Measurements from ENCODE around the gene RAN.
"Not testable (repeated sequence)": the region's sequence is repeated elsewhere in the genome, so short reads cannot be mapped to it uniquely, and the experiment has no call there.

The RAN gene

GRCh38 chr12:130838951-130839769 lies 32.7 kb upstream of the RAN start, which contains the start of gene STX2:
Gene STX2, minus strand, starts transcription at chr12:130839250. Its CDS starts 151 bp downstream, at chr12:130839099.
- DNase-seq (ENCODE audit: insufficient read length, low spot score) (peak; percentile 92), FAIRE-seq (no peak)
- peak; percentile 52; the same call in 1 of the 2 replicates for TF ChIP-seq POLR2A (IDR thresholded peaks at IDR 0.05; ENCODE audit: low read depth, low read length)

DNA sequence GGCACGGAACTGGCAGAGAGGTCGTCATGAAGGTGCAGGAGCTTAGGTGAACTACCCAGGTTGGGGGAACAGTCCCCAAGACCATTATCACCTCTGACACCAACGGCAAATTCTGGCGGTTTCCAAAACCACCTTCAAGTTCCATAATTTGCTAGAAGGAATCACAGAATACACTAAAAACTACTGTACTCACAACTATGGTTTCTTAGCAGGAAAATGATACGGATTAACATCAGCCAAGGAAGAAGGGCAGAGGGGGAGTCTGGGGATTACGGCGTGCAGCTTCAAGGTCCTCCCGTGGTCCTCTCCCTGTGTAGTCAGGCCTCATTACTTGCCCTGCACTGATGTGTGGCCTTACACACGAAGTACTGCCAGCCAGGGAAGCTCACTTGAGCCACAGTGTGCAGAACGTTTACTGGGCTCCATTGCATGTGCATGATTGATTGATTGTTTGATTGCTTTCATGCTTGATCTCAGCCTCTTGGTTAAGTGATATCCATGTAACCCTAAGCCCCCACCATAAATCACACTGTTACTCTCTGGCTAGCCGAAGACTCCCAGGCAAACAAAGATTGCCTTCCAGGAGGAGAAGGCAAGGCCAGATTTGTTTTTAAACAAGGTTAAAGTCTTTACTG lies 32.0 kb upstream of the RAN start:
- TF ChIP-seq POLR2A (IDR thresholded peaks at IDR 0.05; ENCODE audit: low read depth, low read length), result no peak
- DNase-seq (ENCODE audit: insufficient read length, low spot score) (no peak), FAIRE-seq (no peak)

- no peak for DNase-seq (ENCODE audit: insufficient read length, low spot score)
- FAIRE-seq, result no peak
- no peak for TF ChIP-seq POLR2A (IDR thresholded peaks at IDR 0.05; ENCODE audit: low read depth, low read length)
These were observed 25.5 kb upstream of the RAN start for GRCh38 chr12:130846369-130846768.

- FAIRE-seq (no peak), DNase-seq (ENCODE audit: insufficient read length, low spot score) (no peak)
- TF ChIP-seq POLR2A (IDR thresholded peaks at IDR 0.05; ENCODE audit: low read depth, low read length), result no peak
These were observed 24.8 kb upstream of the RAN start for GRCh38 chr12:130847112-130847511.

DNA sequence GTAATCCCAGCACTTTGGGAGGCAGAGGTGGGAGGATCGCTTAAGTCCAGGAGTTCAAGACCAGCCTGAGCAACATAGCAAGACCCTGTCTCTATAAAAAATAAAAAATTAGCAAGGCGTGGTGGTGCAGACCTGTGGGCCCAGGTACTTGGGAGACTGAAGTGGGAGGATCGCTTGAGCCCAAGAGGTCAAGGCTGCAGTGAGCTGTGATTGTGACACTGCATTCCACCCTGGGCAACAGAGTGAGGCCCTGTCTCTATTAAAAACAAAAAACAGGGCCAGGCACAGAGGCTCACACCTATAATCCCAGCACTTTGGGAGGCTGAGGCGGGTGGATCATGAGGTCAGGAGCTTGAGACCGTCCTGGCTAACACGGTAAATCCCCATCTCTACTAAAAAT lies 23.8 kb upstream of the RAN start:
- DNase-seq (ENCODE audit: insufficient read length, low spot score); FAIRE-seq: not testable (repeated sequence)

GRCh38 chr12:130848785-130849305 lies 23.0 kb upstream of the RAN start:
- not testable (repeated sequence) for FAIRE-seq; DNase-seq (ENCODE audit: insufficient read length, low spot score)

DNA sequence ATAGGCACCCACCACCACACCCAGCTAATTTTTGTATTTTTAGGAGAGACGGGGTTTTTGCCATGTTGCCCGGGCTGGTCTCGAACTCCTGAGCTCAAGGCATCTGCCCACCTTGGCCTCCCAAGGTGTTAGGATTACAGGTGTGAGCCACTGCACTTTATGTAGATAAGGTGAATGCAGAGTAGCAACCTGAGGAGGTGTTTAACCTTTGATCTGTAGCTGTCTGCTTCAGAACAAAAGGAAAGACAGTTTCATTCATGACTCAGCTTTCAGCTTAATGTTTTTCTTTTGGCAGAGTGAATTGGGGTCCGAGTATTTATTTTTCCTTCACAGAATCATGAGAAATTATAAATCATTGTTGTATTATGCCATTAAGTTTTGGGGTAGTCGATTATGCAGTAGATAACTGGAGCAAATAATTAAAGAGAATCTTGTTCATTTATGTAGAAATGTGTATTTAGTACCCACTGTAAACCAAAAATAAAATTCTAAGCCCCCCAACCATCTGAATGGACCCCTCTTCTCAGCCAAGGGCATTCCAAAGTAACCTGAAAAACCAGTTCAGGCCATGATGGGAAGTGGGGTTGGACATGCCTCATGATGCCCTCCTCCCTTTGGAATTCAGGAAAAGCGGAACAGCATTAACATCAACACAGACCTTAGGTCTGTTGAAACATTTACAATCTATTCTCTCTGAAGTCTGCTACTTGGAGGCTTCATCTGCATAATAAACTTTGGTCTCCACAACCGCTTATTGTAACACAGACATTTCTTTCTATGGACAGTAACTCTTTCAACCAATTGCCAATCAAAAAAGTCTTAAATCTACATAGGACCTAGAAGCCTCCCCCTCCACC lies 22.1 kb upstream of the RAN start:
- FAIRE-seq (no peak), DNase-seq (ENCODE audit: insufficient read length, low spot score) (no peak)
- TF ChIP-seq POLR2A (IDR thresholded peaks at IDR 0.05; ENCODE audit: low read depth, low read length), result no peak

DNA sequence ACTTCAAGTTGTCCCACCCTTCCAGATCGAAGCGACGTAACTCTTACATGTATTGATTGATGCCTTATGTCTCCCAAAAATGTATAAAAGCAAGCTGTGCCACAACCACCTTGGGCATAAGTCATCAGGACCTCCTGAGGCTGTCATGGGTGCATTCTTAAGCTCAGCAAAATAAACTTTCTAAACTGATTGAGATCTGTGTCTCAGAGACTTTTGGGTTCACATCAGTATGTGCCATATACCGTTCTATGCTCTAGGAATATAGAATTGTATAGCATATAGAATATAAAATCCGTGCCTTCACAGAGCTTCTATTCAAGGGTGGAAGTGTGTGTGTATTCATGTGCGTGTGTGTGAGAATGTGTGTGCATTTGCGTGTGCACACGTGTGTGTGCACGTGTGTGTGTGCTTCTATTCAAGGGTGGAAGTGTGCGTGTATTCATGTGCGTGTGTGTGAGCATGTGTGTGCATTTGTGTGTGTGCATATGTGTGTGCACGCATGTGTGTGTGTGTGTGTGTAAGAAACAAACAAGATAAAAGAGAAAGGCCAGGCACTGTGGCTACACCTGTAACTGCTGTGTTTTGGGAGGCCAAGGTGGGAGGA lies 21.3 kb upstream of the RAN start:
- no peak for DNase-seq (ENCODE audit: insufficient read length, low spot score)
- no peak for TF ChIP-seq POLR2A (IDR thresholded peaks at IDR 0.05; ENCODE audit: low read depth, low read length)
- no peak for FAIRE-seq

DNA sequence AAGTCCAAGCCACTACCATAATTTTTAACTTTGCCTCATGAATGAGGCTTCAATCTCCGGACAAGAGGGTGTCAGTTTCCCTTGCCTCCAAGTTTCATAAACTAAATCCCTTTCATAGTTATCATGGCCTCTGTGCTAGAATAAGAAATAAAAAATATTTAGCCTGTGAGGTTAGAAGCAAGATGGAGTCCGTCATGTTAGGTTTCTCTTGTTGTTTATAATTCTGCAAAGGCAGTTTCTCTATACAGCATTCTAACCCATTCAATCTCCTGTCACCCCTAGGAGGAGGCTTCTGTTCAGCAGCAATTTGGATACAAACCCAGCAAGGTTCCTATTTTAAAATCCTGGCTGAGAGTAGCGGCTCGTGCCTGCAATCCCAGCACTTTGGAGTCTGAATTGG lies 15.8 kb upstream of the RAN start:
- no peak for TF ChIP-seq POLR2A (IDR thresholded peaks at IDR 0.05; ENCODE audit: low read depth, low read length)
- FAIRE-seq (no peak), DNase-seq (ENCODE audit: insufficient read length, low spot score) (no peak)

DNA sequence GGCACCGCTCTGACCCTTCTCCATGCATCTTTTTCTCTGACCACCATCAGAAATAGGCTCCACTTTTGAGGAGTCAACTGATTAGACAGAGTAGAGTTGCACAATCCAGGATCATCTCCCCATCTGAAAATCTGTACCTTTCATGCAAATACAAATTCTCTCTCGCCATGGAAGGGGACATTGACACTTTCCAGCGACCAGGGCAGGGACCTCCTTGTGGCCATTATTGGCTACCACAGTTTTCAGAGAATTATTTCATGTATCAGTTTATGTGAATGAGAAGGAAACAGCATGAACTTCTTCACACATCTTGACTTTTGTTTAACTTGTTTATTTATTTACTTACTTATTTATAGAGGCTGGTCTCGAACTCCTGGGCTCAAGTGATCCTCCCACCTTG lies 13.8 kb upstream of the RAN start:
- DNase-seq (ENCODE audit: insufficient read length, low spot score) (no peak), FAIRE-seq (no peak)
- no peak for TF ChIP-seq POLR2A (IDR thresholded peaks at IDR 0.05; ENCODE audit: low read depth, low read length)

DNA sequence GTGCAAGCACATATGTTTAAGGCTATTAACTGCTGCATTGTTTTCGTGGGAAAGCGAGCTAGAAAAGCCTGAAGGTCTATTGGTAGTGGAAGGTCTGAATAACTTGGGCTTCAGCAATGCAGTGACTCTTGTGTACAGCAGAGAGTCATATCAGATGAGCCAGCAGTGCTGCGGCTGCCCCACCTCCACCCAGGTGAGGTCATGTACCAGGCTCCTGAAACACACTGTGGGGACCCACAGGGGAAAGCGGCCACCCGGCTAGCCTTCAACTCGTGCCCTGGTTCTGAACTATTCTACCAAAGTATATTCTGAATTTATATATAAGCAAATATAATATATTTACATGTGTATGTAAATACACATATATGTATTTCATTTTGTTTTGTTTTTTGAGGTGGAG lies 12.7 kb upstream of the RAN start:
- no peak for FAIRE-seq

DNA sequence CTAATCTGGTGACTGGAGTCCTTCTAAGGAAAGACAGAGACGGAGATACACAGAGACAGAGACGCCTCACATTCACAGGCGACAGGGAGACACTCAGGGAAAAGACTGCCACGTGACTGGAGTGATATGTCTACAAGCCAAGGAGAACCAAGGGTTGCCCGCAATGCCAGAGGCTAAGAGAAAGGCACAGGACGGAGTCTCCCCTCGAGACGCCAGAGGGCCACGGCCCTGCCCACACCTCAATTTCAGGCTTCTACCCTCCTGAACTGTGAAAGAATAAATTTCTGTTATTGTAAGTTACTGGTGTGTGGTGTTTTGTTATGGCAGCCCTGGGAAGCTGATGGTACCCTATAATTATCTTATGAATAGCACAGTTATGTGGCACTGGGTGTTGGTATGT lies 11.6 kb upstream of the RAN start:
- FAIRE-seq (no peak), DNase-seq (ENCODE audit: insufficient read length, low spot score) (no peak)
- TF ChIP-seq POLR2A (IDR thresholded peaks at IDR 0.05; ENCODE audit: low read depth, low read length), result no peak

More for the DNA sequence above, 12.7 kb upstream of the RAN start:
- no peak for DNase-seq (ENCODE audit: insufficient read length, low spot score)
- no peak for TF ChIP-seq POLR2A (IDR thresholded peaks at IDR 0.05; ENCODE audit: low read depth, low read length)

DNA sequence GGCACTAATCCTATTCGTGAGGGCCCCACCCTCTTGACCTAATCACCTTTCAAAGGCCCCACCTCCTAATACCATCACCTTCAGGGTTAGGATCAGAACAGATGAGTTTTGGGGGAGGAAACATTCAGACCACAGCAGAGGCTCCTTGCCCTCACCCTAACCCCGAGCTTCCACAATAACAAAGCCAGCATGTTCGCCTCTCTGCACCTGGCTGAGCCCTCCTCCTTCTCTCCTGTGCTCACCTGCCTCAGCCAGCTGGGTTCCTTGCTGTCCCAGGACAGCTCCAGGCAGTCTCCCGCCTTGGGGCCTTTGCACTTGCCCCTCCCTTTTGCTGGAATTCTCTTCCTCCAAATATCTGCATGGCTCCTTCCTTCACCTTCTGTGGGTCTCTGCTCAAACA lies 9.7 kb upstream of the RAN start:
- FAIRE-seq, result no peak
- no peak for TF ChIP-seq POLR2A (IDR thresholded peaks at IDR 0.05; ENCODE audit: low read depth, low read length)

GRCh38 chr12:130862771-130863170 lies 9.1 kb upstream of the RAN start:
- DNase-seq (ENCODE audit: insufficient read length, low spot score); FAIRE-seq: not testable (repeated sequence)

More for the DNA sequence above, 9.7 kb upstream of the RAN start:
- no peak for DNase-seq (ENCODE audit: insufficient read length, low spot score)
